ENCODE measurements around the gene CDH7. TPM values are rescaled to one million over a fixed set of nuclear protein-coding genes. Genes with fewer than 3 reads are reported as not detected.

The CDH7 gene, protein sequence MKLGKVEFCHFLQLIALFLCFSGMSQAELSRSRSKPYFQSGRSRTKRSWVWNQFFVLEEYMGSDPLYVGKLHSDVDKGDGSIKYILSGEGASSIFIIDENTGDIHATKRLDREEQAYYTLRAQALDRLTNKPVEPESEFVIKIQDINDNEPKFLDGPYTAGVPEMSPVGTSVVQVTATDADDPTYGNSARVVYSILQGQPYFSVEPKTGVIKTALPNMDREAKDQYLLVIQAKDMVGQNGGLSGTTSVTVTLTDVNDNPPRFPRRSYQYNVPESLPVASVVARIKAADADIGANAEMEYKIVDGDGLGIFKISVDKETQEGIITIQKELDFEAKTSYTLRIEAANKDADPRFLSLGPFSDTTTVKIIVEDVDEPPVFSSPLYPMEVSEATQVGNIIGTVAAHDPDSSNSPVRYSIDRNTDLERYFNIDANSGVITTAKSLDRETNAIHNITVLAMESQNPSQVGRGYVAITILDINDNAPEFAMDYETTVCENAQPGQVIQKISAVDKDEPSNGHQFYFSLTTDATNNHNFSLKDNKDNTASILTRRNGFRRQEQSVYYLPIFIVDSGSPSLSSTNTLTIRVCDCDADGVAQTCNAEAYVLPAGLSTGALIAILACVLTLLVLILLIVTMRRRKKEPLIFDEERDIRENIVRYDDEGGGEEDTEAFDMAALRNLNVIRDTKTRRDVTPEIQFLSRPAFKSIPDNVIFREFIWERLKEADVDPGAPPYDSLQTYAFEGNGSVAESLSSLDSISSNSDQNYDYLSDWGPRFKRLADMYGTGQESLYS
- 1.3 TPM for total RNA-seq

DNA sequence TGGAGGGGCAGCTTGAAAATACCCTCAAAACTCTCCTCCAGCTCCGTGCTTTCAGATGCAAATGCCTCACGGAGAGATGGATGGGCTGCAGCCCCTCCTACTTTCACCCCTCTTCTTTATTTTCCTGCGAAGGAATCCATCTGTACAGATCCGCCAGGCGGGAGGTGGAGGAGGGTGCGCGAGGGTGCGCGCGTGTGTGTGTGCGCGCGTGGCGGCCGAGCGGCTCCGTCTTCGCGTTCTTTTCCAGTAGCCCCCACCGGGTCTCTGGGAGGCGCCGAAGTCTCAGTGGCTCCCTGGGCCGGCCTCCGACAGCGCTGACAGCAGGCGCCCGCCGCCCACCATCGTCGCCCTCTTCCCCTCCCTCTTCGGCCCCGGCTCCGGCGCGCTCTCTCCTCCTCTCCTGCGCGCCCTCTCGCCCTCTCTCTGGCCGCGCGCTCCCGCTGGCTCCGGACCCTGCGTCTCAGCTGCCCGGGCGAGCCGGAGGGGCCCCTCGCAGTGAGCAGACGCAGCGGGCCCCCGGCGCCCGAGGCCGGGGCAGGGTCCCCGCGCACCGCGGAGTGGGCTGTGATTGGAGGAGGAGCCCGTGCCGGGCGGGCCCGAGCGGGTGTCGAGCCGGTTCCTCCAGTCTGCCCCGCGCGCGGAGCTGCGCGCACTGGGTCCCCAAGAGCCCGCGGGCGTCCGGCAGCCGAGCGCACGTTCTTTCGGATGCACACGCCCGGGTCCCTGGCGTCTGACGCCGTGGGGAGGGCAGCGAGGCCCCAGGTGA, at the start of gene CDH7:
Gene CDH7, plus strand, starts transcription at position 624 of the 766 bp plus-strand sequence. CDS start 11,831 bp downstream, outside the sequence.
- DNase-seq (ENCODE audit: low read depth in 2 of 3, low spot score in 2 of 3): peak in 2 of 3 donors; percentile 49

DNA sequence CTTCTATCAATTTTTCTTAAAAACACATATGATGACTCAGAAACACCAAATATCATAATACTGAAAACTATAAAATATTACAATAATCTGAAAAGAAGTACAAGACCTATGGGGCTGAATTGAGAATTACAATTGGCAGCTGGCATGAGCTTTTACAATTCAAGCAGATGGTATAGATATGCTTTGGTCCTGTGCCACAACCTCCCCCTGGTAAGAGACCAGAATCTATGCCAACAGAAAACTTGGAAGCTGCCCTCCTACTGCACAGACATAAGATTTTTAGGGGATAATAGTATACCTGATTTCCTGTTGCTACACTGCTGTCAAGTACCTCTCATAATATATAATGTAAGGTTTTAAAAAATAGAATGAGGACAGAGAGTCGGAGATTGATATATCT, 46.8 kb upstream of the CDH7 start:
- no peak for DNase-seq (ENCODE audit: low read depth in 2 of 3, low spot score in 2 of 3)

DNA sequence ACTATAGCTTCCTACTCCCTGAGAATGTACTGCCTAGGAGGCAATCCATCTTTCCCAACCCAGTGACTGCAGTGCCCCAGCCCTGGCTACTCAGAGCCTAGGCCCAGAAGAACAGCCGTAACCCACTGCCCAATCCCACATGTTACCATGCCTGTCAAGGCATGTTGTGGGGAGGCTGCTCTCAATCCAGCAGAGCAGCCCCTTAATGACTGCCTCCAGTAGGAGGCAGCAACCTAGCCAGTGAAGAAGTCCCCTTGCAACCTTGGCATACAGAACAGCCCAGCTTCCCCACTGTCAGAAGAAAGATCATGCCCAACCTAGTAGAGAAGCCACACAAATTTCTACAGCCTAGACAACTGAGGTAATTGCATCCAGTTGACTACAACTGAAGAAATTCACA, 44.2 kb upstream of the CDH7 start:
- DNase-seq (ENCODE audit: low read depth in 2 of 3, low spot score in 2 of 3): no peak

DNA sequence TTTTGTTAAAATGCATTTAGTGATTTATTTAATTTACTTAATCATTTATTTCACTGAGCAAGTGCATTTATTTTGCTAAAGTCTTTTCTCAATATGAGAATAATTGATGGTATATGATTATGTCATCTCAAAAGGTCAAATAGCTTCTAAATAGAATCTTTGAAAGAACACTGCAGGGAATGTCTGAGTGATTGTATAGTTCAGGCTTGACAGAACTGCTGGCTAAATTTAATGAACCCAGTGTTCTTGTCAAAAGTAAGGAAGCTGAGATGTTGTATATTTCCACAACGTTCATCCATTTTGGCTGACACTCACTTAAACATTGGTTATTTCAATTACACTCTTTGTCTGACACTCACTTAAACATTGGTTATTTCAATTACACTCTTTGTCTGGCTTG, 39.3 kb upstream of the CDH7 start:
- no peak for DNase-seq (ENCODE audit: low read depth in 2 of 3, low spot score in 2 of 3)

DNA sequence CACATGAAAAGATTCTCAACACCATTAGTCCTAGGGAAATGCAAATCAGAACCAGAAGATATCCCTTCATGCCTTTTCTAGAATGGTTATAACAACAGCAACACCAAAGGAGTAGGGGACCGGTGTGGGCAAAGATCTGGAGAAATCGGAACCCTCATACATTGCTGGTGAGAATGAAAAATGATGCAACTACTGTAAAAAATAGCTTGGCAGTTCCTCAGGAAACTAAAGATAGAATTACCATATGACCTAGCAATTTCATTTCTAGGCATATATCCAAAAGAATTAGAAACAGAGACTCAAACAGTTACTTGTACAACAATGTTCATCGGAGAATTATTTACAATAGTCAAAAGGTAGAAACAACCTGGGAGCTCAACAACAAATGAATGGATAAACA, 29.2 kb upstream of the CDH7 start:
- DNase-seq (ENCODE audit: low read depth in 2 of 3, low spot score in 2 of 3): peak in 1 of 3 donors; percentile 16

DNA sequence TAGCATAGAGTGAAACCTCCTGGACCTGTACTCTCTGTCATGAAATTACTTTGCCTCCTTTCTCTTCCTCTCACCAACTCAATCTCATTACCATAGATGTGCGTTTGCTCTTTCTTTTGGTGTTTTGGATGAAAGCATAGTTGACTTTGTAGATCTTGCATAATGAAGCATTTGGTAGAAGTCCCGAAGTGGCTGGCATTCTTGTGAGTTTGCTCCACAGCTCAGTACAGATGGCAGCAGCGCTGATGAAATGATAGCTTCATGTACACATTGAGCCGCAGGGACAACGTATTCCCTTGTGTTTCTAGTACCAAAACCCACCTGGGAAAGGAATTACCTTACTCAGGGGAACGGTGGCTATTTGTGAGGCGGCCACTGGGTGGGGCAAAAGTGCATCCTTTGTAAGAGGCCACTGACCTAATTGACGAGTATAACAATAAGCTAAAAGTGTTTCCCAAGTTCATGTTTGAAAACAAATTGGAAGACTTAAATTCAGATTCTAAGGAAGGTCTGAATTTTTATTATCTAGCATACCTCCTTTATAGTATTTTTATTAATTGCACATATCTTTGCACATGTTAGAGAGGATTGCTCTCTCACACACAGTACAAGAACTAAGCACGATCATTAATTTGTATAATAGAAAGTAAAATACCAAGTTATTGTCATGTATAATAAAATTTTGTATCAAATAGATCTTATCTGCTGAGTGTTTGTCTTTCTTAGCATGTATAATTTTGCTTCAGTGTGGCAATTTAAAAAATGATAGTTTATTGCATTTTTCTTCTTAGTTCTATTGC, 25.4 kb upstream of the CDH7 start:
- DNase-seq (ENCODE audit: low read depth in 2 of 3, low spot score in 2 of 3): peak in 2 of 3 donors; percentile 39 to 45

DNA sequence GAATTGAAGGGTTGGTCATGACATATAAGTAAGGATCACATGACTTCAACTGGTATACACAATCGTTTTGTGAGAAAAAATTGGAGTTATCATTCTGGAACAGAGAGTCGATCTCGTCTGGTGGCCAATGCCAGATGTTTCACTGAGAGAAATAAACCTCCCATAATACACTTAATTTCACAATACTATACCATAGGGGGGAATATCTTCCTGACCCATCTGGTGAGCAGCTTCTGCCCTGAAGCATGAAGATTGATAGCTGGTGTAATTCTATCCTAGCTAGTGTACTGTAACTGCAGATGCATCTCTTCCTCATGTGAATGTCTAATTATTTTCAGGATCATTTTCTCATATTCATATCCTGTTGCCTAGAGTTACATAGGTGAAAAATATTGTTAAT, 15.7 kb upstream of the CDH7 start:
- DNase-seq (ENCODE audit: low read depth in 2 of 3, low spot score in 2 of 3): no peak

DNA sequence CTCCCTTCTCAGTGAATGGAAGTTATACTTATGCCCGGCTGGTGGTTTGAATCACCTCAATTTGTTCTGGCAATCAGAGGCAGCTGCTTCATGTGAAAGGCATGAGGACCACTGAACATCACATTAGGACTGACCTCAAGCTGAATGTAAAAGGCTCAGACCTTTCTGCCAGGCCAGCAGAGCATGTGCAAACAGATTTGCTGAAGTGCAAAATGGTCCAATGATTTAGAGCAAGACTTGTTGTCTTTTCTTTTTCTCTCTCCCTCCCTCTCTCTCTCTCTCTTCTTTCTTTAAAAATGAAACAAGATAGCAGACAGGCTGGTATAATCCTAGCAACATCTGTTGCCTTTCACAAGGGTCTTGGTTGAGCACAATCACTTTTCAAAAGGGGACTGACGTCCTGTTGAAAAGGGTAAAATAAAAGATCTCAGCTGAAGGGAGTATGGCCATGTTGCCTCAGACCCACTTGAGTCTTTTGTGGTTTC, 13.3 kb upstream of the CDH7 start:
- DNase-seq (ENCODE audit: low read depth in 2 of 3, low spot score in 2 of 3): peak in 1 of 3 donors; percentile 13

DNA sequence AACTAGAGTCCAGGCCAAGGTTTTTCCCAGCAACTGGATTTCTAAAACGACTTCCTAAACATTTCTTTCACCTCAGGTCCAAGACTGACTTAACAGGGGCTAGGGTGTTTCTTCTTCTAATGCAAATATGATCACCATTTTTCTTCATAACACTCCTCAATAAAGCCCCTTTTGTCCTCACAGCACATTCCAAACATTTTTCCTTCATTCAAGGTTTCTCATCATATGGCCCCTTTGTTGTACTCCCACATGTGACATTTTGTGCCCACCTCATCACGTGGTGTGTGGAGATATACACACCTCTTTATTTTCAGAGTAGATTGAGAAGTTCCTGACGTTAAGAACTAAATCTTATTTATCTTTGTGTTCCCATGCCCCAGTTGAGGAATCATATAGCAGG, 3.9 kb upstream of the CDH7 start:
- DNase-seq (ENCODE audit: low read depth in 2 of 3, low spot score in 2 of 3): no peak

DNA sequence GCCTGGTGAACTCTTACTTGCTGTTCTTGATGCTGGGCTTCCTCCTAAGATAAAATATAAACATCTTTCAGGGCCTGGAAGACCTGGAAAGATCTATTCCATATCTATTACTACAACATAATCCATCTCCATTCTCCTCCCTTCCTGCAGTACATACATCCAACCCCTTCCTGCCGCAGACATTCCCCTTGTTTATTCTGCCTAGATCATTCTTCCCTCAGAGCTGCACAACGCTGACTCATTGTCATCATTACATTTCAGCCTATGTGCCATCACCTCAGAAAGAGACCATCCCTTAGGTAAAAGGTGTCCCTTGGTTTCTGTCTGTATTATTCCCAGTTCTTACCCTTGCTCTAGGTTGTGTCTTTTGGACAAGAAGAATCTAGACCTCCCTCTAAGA, 2.5 kb upstream of the CDH7 start:
- no peak for DNase-seq (ENCODE audit: low read depth in 2 of 3, low spot score in 2 of 3)

DNA sequence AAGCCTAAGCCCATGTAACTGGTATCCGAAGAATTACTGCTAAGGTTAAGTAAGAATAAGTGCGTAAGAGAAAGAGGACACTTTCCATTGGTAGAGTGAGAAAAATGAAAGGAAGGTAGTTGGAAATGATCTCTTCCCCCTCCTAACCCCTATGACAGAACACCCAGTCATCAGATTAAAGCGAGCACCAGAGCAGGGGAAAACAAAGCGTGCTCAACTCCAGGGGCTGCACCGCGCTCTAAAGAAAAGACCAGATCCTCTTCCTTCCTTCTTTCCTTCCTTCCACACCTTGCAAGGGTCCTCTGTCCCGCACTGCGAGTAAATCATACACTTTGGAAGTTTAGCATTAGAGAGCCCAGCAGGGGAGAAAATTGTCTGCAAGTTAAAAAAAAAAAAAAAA, 971 bp upstream of the CDH7 start:
- DNase-seq (ENCODE audit: low read depth in 2 of 3, low spot score in 2 of 3): peak in 1 of 3 donors; percentile 32

DNA sequence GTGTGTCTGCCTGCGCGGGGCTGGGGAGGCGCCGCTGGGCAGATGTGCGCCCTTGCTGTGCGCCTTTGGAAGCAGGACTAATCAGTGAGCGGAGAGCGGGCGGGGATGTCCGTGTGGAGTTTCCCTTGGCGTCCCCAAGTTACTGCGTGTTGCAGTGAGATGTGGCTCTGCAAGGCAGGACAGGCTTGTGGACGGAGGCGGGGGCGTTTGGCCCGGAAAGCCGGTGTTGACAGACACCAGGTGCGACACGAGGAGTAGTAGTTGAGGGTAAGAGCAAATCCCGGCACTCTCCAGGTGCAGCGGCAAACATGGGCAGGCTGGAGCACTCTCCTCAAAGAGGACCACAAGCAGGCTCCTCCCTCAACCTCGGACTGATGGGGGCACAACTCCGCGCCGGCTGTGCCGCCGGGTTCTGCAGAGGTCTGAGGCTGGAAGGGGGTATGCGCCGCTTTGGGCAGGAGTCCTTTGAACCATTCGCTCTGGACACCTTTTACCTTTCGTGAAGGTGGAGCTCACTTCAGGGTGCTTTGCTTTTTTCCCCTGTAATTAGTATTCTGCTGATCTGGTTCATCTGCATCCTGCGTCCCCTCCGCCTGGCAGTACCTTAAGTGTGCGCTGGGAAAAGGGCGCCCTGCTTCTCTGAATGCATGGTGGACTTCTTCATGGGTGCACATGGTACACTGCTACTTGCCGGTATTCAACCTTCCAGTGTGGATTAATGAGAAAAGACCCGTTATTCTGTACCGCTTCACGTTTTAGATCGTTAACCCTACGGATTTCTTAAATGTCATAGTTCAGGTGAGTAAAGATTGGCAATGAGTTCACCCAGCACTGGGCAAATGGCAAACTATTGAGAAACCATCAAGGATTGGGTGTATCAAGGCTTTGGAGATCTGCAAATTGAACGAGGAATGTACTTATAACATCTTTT, 608 bp downstream of the CDH7 start:
- DNase-seq (ENCODE audit: low read depth in 2 of 3, low spot score in 2 of 3): peak in 1 of 3 donors; percentile 49

DNA sequence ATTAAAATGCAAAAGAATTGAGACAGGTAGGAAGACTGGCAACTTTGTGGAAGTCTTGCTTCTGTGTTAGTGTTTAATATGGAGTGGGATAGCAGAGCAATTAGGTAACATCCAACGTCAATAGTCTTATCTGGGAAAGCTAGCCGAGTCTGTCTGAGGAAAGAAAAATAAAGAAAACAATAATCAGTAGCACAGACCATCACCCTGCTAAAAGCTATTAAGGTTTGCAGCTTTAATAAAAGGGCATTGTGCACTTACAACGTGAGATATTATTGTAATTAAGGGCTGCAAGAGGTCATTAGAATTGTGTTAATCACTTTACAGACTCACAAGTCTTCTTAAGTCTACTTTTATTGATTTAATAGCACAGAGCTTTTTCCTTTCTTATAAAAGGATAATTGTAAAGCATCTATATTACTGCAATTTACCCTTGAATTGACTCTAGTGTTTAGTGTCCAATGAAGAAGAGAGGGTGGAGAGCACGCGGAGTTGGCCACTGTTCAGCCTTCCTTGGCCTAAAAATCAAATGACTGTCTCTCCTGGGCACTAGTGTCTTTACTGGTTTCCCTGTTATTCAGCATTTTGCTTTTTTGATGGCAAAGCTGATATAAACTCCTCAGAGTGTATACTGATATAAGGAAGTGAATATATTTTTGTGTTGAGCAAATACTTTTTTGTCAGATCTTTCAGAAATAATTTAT, 2.0 kb downstream of the CDH7 start:
- no peak for DNase-seq (ENCODE audit: low read depth in 2 of 3, low spot score in 2 of 3)

DNA sequence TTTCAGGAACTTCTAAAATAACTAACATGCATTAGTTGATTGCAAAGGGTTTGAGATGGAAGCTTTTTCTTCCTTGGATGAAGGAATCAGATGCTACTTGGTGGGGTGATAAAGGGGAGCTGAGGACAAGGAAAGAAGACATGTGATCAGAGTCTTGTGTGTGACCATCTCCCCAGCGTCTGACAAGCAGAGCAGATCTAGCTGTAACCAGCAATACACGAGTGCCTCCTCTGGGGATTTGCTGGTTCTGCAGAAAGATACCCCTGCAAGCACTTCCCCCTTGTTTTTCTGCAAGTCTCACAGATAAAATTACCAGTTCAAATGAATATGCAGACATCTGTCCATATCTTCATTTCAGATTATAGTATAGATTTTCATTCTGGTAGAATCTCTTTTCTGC, 2.7 kb downstream of the CDH7 start:
- DNase-seq (ENCODE audit: low read depth in 2 of 3, low spot score in 2 of 3): peak in 2 of 3 donors; percentile 76 to 84

DNA sequence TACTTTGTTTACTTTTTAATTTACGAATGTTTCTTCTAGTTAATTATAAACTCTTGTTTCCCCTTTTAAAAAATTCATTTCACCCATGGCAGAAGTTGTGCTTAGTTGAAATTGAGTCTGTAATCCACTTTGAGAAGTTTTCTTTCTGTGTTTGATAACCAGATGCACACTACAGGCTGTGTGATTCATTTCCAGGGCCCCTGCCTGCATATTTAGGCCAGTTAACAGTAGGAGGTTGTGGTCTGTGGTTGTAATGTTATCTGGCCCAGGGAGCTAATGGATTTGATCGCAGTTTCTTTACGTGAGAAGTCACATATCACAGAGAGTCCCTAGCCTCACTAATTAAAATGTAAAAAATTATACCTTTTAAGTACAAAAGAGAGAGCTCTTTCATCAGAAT, 3.3 kb downstream of the CDH7 start:
- DNase-seq (ENCODE audit: low read depth in 2 of 3, low spot score in 2 of 3): peak in 2 of 3 donors; percentile 80 to 91

DNA sequence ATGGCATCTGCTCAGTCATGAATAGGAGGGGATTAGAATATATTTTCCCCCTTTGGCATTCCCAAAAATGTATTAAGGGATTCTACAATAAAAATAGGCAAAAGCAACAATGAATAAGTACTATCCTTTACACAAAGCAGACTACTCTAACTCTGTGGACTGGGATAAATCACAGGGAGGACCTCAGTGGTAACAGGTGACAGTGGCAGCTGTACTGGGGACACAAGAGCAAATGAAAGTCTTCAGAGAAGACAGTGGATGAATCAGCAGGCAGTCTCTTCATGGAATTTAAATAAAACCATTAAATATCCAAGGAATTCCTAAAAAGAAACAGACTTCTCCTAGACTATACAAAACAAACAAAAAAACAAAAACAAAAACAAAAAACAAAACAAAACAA, 4.8 kb downstream of the CDH7 start:
- DNase-seq (ENCODE audit: low read depth in 2 of 3, low spot score in 2 of 3): no peak

DNA sequence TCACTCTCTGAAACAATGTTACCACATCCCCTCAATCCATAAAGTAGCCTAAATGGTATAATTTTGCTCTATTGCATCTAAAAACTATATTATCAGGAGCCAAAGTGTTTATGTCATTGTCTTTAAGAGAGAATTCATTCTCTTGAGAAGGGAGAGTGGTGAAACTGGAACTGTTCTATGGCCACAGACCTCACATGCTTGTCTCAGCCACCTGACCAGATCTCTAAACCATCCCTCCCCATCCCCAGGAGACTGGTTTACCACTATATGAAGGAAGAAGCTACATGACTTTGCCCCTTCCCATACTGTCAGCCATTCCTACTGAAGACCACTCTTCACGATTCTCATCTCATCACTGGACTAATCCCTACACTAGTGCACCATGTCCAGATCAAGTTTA, 9.6 kb downstream of the CDH7 start:
- no peak for DNase-seq (ENCODE audit: low read depth in 2 of 3, low spot score in 2 of 3)

DNA sequence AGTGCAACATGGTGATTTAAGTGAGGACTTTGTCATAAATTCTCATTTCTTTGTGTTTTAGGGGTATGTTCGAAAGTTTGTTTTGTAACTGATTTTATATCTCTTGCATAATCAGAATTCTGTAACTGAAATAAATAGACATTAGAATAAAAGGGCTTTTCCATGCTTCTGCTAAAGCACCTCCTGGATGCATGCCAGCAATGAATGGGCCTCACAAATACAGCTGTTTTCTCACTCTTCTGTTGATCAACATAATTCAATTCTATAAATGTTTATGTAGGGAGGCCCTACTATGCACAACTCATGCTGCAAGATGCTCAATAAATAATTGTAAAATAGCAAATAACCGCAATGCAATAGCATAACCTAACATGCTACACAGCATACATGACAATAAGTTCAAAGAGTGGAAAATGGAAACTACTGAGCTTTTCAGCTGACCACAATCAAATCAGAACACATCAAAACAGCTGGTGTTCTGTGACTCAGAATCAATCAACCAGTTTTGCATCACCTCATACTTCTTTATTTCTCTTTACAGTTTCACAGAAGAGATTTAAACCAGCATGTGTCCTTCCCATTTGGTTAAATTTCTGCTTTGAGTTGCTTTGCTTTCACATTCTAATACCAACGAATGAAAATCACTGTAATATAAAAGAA, 11.0 kb downstream of the CDH7 start:
- DNase-seq (ENCODE audit: low read depth in 2 of 3, low spot score in 2 of 3): no peak
